Gastrocnemius medialis (tissue), 4 donors: ENCODE measurements around the gene ACVR1B.

Source experiments
- CTCF ChIP-seq, 5 experiments: fragments of 450-650 bp in 3 of 5; fragments of 200-600 bp in 2 of 5; sonication (generic) in 2 of 5; IDR thresholded peaks in 4 of 5; conservative IDR thresholded peaks in 1 of 5; 1 replicate in 4 of 5; 2 replicates in 1 of 5; pipeline ENCODE4 v1.5.1; 2016 to 2019; ENCODE audit warnings: antibody characterized with exemption in 5 of 5, mild to moderate bottlenecking in 3 of 5, moderate library complexity in 3 of 5
- POLR2A ChIP-seq, 2 donors: fragments of 450-650 bp; IDR thresholded peaks; one replicate each; pipeline ENCODE4 v1.6.1; 2017; ENCODE audit warnings: antibody characterized with exemption in 2 of 2, mild to moderate bottlenecking in 2 of 2, moderate library complexity in 2 of 2

- TF ChIP-seq POLR2A (IDR thresholded peaks at IDR 0.05) (no peak), CTCF (IDR thresholded peaks at IDR 0.05 in 4 of 5, conservative IDR thresholded peaks at IDR 0.05 in 1 of 5) (no peak)
These were observed 2.4 kb downstream of the ACVR1B start for GRCh38 chr12:51953864-51954263.
